ENCODE data around the gene CD82.

The CD82 gene

DNA sequence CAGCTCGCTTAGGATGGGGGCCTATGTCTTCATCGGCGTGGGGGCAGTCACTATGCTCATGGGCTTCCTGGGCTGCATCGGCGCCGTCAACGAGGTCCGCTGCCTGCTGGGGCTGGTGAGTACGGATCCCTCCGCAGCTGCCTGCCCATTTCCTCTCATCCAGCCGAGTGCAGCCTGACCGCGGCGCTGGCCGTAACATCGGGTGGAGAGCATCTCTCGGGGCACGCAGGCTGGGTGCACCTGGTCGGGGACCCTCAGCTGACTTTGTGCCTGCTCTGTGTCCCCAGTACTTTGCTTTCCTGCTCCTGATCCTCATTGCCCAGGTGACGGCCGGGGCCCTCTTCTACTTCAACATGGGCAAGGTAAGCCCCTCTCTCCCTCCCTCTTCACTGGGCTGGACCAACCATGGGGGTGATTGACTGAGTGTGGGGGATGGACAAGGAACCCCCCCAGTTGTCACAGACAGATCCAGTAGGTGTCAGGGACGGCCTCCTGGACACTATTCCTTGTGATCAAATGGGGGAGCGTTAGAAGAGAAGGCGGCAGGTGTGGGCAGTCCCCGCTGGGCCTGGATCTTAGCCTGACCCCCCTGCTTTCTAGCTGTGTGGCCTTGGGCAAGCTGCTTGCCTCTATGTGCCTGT, 39.7 kb downstream of the CD82 start:
- DNase-seq = no peak

DNA sequence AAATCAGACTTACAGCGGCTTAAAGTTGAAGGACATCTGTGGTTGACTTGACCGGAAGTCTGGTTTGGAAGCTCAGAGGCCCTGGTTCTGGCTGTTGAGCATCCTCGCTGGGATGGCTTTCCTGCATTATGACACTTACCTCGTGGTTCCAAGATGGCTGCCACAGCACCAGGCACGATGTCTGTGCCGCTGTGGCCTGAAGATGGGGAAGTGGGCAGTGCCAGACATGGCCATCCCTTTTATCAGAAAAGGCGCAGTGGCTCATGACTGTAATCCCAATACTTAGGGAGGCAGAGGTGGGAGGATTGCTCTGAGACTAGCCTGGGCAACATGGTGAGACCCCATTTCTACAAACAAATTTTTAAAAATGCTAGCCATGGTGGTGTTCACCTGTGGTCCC, 40.5 kb downstream of the CD82 start:
- no peak for DNase-seq

DNA sequence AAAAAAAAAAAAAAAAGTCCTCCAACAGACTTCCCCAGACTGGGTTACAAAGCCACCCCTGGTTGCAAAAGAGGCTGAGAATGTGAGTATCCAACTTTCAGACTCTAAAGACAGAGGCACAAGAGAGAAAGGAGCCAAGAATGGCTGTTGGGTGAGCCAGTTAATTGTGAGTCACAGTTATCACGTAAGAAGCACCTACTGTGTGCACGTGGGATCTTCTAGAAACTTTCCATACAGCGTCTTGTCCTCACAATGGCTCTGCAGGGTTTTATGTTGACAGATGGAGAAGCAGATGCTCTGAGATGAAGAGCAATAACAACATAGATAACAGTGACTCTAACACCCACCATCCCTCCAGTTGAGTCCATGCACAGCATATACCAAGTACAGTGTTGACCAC, 41.0 kb downstream of the CD82 start:
- no peak for DNase-seq

DNA sequence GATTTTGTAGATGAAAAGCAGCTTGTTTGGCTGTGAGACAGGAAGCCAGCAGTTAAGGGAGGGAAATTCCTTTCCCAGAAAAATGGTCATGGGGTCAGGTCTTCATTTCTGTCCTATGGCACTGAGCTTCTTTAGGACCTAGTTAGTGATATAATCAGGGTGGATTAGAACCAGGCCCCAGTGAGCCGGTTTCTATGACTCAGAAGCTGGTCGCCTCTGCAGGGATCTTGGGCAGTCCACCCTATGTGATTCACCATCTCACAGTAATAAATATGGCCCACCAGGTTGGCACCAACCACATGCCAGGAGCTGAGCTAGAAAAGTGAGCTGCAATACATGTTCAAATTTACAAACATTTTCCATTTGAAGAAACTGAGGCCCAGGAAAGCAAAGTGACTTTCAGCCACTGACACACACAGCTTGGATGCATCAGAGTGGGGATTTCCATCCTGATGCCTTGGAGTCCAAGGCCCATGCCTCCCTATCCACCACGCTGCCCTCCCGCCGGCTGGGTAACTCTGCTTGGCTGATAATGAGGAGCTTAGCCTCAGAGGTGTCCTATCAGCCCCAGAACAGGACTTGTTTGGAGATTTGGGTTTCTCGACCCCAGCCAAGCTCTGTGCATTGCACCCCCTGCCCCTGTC, 42.0 kb downstream of the CD82 start:
- DNase-seq = no peak

DNA sequence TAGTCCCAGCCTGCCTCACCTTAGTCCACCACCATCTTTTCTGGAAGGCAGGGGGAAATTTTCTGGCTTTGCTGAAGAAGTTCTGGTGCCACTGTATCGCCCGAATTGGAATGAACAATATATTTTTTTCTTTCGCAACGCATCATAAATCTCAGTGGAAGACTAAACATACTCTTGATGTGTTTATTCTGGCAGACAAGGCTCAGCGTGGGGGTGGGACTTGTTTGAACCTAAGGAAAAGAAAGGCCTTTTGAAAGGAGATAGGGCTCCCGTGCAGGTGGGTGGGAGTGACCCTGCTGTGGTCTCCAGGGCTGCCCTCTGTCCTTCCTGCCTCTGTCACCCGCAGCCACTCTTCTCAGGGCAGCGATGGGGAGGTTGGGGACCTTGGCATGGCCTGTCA, 42.5 kb downstream of the CD82 start:
- DNase-seq = no peak

DNA sequence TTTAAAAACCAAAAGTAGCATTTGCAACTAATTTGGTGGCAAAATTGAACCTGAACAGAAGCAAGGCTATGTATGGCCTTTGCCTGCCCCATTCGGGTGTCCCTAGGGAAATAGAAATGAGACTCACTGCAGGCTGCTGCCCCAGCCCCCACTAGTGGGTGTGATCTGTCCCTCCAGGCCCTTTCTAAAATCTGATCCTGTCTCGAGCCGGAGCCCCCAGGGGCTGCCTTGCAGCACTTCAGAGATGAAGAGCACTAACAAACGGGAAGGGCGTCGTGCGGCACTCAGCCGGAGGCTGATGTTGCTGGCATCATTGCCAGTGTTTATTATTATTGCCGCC, 43.2 kb downstream of the CD82 start:
- DNase-seq = no peak

DNA sequence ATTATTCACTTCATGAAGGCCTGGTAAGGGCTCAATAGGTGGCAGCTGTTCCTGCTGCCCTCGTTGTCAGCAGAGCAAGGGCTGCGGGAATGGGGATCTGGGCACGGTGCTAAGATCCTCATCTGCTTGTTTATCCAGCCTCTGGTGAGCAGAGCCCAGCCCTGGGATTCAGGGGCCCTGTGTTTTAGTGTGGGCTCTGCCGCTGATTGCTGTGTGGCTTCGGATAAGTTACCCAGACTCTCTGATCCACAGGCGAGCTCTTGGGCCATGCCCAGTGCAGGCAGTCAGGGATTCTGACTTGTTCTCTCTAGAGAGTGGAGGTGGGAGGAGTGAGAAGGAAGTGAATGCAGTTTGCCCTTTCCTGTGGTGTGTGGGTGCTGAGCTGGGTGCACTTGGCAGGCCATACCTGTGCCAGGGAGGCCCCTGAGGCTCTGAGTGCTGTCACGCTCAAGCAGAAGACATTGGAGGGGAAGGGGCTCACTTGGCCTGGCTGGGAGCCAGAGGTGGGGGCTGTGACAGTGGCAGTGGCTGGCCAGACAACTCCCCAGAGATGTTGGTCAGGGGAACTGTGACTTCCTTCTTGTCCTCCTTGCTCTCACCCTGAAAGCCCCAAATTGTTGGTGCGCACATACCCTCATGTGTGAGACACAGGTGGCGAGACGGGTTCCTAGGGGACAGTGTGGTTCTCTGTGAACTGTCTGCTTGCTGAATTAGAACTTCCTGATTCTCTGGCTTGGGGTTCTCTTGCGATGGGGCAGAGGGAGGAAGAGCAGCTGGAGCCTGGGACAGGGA, 43.7 kb downstream of the CD82 start:
- DNase-seq = no peak

DNA sequence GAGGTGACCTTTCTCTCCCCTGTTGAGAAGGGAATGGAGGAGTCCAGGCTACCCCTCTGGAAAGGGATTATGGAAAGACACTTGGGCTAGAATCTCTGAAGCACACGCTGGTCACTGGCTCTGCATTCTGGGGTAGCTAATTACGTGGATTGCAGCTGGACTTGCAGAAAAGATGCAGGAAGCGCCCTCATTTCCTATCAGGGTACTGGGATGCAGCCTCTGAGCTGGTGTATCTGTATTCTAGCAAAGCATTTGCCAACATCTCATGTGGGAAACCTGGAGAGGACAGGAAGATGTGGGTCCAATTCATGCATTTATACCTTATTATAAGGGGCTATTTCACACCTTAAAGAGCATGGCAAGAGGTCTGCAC, 44.3 kb downstream of the CD82 start:
- DNase-seq = no peak

DNA sequence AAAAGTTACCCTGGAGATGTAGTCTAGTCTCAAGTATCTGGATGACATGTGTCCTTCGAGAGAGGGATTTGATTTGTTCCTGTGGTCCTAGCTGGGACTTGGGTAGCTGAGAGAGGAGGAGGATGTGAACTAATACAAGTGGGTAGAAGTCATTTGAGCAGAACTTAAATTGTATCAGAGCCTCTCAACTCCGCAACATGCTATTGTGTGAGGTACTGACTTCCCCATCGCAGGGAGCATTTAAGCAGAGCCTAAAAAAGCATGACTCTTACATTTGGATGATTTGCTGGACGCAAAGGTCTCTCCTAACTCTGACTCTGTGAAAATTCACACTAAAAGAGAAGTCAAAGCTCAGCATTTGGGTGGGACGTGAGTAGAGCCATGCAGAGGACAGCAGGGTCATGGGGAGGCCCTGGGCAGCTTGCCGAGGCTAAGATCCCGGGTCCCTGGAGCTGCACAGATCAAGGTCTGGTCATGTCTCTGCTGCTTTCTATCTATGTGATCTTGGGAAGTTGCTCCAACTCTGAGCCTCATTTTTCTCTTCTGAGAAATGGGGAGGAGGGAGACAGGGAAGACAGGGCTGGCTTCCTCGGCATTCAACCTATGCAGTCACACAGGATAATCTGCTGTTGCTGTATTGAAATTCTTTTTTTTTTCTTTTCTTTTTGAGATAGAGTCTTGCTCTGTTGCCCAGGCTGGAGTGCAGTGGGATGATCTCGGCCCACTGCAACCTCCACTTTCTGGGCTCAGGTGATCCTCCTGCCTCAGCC, 44.9 kb downstream of the CD82 start:
- DNase-seq = no peak

DNA sequence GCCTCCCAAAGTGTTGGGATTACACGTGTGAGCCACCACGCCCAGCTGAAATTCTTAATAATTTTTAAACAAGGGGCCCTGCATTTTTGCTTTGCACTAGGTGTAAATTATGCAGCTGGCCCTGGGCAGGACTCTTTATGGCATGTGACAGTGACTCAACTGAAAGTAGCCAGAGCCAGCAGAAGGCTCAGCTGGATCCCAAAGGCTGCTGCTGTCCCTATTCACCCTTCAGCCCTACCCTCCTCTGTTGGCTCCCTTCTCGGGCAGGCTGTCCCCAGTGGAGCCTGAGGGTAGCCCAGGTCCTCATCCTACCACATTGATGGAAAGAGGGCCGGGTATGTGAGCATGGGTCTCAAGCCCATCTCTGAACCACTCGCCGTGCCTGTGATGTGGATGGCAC, 45.6 kb downstream of the CD82 start:
- DNase-seq = no peak

DNA sequence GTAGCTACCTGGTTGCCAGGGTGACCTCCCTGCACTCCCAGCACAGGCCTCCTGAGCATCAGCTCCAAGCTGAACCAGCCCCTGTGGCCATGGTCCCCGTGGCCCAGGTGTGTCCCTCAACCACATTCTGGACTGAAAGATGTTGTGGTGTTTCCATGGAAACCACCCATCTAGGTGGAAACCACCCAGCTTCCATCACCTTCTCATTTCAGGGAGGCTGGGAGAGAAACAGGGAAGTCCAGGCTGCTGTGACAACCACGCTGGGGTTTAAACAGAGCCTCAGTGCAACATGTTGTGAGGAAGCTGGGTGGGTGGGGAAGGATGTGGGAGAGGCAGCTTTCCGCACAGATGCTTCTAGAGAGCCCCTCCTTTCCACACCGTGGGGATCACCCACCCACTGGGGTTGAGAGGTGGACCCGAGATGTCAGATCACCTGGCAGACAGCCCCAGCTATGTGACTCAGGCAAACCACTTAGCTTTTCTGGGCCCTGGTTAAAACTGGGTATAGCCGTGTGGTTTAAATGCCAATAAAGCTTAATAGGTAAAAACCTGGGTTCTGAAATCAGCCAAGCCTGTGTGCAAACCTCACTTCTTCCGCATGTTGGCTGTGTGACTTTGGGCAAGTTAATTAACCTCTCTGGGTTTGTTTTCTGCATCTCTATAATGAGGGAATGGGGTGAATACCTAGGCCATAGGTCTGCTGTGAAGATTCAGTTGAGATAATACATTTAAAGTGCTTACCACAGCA, 46.4 kb downstream of the CD82 start:
- no peak for DNase-seq

DNA sequence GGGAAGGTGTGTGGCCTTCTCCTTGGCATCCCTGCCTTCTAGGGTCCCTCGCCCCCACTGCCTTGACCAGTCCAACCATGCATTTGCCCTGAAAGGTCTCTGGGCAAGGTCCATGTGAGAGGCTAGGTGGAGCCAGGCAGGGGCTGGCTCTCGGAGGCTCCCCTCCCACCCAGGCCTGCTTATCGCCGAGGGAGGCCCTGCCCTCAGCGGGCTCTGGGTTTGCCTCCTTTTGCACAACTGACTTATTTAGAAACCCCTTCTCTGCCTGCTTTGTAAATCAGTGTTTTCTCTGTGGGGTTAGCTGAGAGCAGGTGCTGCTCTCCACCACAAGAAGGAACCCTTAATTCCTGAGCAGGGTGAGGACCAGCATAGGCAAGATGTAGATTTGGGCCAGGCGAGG, 47.7 kb downstream of the CD82 start:
- DNase-seq = no peak

DNA sequence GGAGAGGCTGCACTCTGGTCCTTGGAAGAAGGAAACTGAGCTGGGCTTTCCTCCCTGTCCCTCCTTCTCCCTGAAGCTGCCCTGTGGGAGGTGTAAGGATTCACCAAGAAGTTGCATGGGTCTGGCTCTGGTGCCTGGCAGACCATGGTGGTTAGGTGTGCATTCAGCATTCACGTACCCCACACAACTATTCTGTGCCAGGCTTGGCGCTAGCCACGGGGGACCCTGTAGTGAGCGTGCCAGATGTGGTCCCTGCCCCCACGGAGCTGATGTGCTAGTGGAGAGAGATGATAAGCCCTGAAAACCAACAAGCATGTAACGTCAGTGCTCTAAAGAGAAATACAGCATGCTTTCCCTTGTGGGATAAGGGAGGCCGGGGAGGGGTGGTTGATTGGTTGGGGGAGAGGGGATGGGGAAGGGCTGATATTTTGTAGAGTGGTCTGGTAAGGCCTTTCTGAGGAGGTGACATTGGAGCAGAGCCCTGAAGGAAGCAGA, 48.9 kb downstream of the CD82 start:
- DNase-seq = no peak

DNA sequence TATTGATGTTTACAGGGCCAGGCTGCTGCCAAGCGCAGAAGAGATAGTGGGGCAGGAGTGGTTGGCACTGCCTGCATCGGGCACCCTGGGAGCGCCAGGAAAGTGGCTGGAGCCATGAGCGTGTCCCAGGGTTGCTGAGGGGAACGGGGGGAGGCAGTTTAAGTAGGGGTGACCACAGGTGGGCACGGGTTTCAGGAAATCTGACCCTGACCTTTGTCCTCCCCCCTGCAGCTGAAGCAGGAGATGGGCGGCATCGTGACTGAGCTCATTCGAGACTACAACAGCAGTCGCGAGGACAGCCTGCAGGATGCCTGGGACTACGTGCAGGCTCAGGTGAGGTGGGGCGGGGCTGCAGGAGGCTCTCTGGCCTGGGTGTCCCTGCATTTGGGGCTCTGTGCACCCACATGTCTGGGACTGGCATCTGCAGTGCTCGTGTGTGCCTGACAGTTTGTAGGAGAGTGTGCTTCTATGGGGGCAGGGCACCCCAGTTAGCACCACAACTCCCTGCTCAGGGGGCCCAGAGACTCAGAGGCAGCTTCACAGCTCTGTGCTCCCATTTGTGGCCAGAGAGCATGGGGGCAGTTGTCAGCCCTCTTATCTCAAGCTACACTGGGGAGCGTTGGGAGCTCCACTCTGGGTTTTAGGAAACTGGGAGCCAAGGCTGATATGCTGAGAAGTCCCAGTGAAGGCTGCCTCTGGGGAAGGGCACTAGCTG, 49.7 kb downstream of the CD82 start:
- no peak for DNase-seq

DNA sequence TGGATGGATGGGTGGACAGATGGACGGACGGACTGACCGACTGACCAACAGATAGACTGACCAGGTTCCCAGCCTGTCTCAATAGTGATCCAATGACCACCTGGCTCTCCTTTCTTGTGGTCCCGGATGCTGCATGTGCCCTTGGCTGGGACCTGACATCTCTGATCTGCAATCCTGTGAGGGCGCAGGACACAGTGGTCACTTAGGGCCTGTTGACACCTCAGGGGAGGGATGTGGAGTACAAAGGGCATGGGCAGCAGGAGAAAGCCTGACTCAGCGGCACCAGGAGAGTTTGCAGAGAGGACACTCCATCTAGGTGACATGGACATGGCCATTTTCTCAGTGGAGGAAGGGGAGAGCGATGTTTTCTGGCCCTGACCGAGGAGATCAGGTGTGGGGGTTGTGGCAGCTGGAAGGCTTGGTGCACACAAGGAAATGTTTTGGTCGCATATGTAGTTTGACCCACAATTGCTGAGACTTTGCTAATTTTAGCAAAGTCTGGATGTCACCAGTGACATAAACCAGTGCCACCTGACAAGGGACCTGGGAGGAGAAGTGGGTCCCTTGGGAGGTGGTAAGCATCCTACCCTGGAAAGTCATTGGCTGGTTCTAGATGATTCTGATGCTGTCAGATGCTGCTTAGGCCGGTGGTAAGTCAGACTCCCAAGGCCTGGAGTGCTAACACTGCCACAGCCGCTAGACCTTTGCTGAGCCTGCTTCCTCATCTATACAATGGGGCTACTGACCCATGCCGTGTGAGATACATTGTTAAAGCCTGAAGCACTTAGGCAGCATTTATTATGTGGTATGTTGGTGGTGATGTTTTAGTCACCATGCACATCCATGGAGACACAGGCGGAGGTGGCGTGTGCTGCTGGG, 50.7 kb downstream of the CD82 start:
- DNase-seq = no peak

DNA sequence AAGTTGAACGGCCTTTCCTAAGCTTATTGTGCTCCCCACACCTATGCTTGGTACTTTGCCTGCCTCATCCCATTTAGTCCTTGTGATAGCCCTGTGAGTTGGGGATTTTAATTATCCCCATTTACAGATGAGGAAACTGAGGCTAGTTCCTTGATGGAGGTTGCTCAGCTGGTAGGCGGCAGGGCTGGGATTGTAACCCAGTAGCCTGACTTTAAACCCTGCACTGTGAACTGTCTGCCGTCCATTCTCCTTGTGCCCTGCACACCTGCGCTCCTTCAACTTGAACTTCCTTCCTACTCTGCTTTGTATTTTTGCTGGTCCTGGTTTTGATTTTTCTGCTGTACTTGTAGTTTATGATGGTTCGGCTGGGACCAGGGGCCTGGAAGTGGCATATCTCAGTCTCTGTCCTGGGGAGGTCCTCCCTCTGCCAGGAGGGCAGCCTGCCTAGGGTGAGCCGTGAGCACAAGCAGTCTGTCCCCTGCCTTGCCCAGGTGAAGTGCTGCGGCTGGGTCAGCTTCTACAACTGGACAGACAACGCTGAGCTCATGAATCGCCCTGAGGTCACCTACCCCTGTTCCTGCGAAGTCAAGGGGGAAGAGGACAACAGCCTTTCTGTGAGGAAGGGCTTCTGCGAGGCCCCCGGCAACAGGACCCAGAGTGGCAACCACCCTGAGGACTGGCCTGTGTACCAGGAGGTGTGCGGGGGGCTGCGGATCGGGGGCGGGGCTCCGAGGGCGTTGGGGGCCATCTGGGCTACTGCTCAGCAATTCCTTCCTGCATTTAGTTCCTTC, 52.4 kb downstream of the CD82 start:
- DNase-seq = no peak

DNA sequence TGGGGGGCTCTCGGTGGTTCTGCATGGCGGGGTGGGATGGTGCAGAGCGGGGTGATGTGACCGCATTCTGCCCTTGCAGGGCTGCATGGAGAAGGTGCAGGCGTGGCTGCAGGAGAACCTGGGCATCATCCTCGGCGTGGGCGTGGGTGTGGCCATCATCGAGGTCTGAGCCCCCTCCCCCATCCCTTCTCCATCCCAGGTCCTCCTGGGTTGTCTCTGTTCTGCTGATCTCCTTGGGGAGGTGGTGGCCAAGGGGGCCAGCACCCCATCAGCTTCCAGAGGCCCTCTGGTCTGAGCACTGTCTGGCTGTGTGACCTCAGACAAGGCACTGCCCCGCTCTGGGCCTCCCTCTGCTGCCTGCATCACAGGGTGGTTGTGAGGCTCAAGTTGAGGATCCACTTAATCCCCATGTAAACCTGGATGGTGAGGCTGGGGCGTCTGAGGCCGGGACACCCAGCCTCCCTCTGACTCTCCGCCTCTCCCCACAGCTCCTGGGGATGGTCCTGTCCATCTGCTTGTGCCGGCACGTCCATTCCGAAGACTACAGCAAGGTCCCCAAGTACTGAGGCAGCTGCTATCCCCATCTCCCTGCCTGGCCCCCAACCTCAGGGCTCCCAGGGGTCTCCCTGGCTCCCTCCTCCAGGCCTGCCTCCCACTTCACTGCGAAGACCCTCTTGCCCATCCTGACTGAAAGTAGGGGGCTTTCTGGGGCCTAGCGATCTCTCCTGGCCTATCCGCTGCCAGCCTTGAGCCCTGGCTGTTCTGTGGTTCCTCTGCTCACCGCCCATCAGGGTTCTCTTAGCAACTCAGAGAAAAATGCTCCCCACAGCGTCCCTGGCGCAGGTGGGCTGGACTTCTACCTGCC, 53.3 kb downstream of the CD82 start:
- no peak for DNase-seq

DNA sequence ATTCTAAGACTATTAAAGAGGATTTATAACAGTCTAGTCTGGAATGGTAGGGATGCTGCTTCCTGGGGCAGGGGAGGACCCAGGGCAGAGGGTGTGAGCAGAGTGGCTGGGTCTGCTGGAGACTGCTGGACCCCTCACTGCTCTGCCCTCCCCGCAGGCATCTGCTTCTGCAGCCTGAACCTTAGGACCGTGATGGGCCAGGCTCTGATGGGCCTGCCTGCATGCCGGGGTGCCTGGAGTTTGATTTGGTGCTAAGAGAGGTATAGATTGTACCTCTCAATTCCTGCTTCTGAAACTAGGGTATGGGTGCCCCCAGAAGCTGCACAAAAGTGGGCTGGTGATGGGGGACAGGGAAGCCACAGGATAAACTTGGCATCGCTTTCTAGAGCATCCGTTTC, 54.9 kb downstream of the CD82 start:
- DNase-seq = no peak

DNA sequence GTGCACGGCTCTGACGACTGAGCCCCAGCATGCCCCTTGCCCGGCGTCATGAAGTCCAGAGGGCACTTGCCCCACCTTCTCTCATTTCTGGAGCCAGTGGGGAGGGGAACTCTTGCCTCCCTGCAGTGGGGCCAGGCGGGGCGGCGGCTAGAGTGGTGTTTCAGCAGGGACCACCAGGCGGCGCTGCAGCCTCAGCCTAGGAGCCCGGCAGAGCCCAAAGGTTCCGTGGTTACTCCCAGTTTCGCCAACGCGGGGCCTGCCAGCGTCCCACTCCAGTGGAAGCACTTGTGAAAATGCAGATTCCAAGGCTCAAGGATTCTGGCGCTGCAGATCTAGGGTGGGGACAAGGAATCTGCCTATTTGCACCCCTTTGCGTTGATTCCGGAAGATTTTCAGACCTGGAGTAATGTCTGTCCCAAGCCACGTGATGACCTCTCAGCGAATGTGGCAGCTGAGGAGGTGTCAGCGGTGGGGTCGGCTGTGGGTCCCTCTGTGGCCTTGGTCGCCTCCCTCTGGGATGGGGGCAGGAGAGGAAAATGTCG, 55.7 kb downstream of the CD82 start:
- peak; percentile 21 for DNase-seq
